Umbilical cord (tissue), 2 donors: ENCODE measurements around the gene RPUSD2. TPM values are rescaled to one million over a fixed set of nuclear protein-coding genes. Genes with fewer than 3 reads are reported as not detected.

Experiments used
- DNase-seq: peaks from one replicate; pipeline ENCODE4 v3.0.0-alpha.2; 2015; ENCODE audit warnings: low spot score
- total RNA-seq: library from RNA; depleted of rRNA; stranded (reverse); fragments of >200 nt; gene quantifications from one replicate; pipeline ENCODE4 v1.2.3, GENCODE V29; 2014; ENCODE audit warnings: low replicate concordance; ENCODE audit not compliant: insufficient read depth

RPUSD2 gene, protein sequence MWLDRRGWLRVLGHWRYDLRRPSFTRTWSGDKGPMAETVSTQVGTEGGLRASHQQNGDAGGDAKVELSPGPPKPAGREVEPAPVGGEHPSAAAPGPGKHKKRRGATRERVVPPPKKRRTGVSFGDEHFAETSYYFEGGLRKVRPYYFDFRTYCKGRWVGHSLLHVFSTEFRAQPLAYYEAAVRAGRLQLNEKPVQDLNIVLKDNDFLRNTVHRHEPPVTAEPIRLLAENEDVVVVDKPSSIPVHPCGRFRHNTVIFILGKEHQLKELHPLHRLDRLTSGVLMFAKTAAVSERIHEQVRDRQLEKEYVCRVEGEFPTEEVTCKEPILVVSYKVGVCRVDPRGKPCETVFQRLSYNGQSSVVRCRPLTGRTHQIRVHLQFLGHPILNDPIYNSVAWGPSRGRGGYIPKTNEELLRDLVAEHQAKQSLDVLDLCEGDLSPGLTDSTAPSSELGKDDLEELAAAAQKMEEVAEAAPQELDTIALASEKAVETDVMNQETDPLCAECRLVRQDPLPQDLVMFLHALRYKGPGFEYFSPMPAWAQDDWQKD
- total RNA-seq: 8.4 TPM

DNA sequence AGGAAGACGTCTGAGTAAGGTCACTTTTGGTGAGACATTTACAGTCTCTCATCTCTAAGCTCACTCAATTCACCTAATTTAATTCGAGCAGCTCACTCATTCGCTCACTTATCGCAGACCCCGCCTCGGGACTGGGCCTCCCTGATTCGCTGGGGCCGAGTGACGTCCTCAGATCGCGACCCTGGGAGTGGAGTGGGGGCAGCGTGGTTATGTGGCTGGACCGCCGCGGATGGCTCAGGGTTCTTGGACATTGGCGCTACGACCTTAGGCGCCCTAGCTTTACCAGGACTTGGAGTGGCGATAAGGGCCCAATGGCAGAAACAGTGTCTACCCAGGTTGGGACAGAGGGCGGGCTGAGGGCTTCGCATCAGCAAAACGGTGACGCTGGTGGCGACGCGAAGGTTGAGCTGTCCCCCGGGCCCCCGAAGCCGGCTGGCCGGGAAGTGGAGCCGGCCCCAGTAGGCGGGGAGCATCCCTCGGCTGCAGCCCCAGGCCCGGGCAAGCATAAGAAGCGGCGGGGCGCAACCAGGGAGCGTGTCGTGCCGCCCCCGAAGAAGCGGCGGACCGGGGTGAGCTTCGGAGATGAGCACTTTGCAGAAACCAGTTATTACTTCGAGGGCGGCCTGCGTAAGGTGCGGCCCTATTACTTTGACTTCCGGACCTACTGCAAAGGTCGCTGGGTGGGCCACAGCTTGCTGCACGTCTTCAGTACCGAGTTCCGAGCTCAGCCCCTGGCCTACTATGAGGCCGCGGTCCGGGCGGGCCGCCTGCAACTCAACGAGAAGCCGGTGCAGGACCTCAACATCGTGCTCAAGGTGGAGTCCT lies at the start of gene RPUSD2:
TSS of gene RPUSD2 (plus strand) at position 171 of the 825 bp plus-strand sequence. CDS start at position 210, 39 bp downstream.
- DNase-seq: peak; percentile 97

DNA sequence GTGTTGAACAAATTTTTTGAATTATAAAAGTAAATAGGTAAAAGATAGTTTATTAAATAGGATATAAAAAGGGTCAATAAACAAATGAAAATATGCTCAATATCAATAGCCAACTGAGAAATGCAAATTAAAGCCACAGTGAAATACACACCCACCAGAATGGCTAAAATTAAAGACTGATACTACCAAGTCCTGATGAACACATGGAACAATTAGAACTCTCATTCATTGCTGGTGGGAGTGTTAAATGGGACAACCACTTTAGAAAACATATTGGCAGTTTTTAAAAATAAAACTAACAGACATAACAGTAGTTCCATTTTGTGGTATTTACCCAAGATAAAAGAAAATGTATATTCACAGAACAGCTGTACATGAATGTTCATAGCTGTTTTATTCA lies 45.5 kb upstream of the RPUSD2 start:
- DNase-seq: no peak

DNA sequence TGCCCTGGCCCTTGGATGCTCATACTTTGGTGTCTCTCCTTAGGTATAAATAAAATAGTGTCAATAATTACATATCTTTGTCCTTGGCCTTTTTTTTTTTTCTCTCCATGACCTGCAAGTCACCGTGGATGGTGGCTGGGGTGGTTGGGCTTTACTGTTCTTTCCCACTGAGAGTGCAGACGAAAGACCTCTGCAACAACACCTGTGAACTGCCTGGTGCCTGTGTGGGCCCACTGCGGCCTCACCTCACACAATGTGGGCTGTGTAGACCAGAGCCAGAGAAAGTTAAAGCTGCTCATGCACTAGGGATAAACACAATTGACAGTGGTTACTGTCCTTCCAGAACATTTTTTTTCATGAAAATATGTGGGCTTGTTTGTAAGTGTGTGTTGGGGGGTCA lies 43.2 kb upstream of the RPUSD2 start:
- no peak for DNase-seq

DNA sequence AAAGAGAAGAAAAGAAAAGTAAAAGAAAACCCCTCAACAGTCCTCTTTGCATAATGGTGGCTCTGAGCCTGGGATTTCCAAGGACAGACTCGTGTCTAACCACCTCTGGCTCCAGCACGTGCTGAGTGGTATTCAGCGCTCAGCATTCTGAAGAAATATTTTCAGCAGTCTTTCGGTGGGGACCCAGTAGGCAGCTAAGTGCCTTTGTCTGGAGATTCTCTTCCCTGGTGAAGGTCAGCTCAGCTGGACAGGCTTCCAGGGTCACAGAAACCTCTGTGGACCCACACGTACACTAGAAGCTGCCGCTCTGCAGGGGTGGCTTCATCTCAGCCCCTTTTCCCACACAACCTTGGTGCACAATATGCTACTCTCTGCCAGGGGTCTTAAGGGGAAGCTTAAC lies 40.3 kb upstream of the RPUSD2 start:
- DNase-seq: no peak

DNA sequence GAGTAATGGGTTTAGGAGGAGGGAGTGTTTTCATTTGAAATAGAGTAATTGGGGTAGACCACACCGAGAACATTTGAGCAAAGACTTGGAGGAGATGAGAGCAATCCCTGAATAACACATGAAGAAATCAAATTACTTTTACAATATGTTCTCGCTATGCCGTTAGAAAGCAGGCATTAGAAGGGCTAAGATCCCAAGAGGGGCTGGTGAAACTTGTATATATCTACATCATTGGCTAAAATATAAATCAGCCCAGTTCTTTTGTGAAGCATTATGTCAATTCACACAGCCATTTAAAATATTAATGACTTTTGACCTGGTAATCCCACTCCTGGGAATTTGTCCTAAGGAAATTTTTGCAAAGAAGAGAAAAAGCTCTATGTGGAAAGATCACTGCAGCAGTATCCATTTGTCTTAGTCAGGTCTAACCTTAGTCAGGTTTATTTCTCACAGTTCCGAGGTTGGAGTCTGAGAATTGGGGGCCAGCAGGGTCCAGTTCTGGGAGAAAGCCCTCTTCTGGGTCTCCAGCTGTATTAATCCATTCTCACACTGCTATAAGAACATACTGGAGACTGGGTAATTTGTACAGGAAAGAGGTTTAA lies 35.2 kb upstream of the RPUSD2 start:
- no peak for DNase-seq

DNA sequence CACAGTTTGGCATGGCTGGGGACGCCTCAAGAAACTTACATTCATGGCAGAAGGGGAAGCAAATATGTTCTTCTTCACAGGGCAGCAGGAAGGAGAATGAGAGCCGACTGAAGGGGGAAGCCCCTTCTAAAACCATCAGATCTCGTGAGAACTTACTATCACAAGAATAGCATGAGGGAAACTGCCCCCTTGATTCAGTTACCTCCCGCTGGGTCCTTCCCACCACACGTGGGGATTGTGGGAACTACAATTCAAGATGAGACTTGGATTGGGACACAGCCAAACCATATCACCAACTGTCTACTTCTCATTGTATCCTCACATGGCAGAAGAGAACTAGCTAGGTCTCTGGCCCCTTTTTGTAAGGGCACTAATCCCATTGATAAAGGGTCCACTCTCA lies 34.7 kb upstream of the RPUSD2 start:
- no peak for DNase-seq

DNA sequence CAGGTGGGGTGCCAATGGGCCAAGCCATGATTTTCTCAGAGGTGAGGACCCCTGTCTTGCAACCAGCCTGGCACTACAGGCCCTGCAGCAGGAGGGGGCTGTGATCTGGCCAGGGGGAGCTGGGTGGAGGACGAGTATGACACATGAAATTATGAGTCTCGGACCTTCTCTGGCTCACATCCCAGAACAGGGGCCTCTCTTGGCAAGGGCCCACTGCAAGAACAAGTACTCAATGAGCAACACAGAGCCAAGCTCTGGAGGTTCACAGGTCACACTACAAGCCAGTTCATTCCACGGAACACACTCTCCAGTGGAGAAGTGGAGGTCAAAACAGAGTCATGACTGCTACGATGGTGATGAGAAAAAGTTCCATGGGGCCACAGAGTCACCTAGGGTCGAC lies 32.6 kb upstream of the RPUSD2 start:
- peak; percentile 85 for DNase-seq

DNA sequence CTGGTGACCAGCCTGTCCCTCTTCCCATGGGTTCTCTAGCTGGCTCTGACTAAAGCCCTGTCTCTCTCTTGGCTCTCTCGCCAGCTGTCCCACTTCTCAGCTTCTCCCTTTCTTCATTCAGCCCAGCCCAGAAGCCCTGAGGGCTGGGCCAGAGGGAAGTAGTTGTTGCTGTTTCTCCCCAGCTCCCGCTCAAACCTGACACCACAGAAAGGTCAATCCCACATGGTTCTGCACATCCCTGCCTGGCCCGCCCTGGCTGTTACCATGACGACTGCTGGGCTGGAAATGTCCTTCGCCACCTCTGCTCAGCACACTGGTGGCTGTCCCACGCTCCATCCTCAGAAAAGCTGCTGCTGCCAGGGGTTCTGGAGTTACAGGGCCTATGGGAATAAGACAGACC lies 30.1 kb upstream of the RPUSD2 start:
- peak; percentile 14 for DNase-seq

DNA sequence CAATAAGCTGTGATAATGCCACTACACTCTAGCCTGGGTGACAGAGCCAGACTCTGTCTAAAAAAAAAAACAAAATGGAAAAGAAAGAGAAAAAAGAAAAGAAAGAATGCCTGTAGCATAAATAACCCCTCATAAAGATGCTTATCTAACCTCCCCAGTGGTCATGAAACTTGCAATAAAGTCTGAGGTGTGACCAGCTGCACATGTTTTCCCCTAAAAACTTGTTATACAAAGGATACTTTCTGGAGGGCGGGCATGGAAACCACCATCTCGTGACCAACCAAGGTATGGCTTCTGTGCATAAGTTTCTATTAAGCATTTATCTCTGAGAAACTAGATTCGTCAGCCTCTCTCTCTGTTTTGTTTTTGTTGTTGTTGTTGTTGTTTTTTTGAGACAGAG lies 26.0 kb upstream of the RPUSD2 start:
- no peak for DNase-seq

DNA sequence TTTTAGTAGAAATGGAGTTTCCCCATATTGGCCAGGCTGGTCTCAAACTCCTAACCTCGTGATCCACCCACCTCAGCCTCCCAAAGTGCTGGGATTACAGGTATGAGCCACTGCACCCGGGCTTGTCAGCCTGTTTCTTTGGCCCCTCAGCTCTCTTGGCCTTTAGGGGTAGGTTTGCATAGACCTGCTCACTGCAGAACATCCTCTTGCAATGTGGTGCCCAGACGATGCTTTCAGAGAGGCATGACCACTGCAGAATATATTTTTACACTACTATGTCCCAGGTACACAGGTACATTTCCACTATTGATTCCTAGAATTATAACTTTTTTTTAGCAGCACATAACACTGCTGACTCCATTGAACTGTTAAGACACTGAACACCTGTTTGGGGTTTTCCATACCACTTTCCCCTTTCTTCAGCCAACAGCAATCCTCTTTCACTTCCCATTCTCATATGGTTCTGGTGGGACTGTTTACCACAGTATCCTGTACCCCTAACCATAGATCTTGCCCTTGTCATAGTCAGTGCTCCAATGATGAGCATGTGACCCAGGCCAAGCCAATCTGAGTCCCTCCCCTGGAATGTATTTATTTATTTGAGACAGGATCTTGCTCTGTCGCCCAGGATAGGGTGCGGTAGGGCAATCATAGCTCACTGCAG lies 25.3 kb upstream of the RPUSD2 start:
- DNase-seq: no peak

DNA sequence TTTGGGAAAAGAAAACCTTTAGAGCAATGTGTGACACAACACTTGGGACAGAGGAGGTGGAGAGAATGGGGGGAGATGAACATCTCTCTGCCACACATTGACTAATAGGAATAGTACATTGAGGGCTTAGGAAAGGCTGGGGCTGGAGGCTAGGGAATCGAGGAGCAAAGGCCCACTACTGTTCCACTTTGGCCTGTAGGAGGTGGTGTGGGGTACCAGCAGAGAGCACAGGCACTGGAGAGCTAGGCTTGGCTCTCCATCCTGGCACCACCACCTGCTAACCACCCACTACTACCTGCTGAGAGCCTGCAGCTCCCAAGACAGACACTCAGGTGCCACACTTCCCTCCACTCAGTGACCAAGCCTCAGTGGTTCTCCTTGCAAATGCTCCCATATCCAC lies 23.6 kb upstream of the RPUSD2 start:
- no peak for DNase-seq

DNA sequence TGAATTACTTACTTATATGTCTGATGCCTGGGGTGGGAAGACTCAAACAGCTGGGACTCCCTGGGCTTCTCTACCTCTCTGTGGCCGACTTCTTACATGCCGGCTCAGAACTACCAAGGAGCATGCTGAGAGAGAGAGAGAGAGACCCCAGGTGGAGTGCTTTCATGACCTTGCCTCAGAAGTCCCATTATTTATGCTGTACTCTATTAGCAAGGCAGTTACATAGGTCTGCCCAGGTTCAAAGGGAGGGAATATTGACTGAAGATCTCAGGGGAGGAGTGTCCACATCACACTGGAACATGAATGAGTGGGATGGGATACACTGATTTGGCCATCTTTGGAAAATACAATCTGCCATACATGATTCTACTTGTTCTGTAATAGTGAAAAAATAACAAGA lies 20.5 kb upstream of the RPUSD2 start:
- DNase-seq: no peak

DNA sequence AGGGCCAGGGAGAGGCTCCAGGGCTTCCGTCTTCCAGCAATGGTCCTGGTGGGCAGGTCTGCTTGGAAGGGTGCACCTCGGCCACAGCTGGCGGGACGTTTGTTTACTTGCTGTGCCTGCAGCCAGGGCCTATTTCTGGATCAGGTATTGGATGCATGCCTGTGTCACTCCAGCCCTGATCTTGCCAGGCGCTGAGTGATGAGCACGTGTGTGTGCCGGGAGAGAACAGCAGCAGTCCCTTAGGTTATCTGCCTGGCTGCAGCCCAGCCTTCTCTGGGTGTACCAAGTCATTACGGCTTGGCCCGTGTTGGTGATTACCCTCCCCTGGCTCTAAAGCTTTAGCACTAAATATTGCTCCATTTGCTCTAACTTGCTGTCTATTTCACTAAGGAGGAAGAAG lies 19.2 kb upstream of the RPUSD2 start:
- DNase-seq: no peak

DNA sequence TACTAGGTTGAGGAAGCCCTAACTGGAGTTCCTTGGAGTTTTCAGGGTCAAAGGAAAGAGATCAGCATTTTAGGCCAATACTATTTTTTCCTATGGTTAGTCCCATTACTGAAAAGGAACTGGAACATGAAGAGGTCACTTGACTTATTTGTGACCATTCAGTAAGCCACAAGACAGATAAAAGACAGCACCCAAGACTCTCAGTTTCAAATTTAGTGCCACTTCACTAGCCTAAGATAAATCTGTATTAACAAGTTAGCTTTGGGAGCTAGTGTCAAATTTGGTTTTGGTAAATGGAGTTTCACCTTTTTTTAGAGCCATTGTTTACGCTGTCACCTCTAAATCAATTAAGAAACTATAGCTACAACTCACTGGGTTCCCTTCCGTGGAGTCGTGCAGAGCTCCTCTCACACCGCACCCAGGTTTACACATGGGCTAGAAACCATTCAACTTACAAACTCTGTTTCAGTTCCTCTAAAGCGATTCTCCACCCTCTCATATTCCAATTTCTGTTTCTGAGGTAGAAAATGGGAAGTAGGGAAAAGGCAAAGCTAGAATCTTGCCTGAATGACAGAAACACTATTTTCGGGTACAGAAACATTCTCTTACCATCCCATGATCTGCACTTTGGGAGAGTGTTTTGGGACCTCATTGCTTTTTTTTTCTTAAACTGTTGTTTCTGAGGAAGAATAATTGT lies 18.6 kb upstream of the RPUSD2 start:
- DNase-seq: peak; percentile 28

DNA sequence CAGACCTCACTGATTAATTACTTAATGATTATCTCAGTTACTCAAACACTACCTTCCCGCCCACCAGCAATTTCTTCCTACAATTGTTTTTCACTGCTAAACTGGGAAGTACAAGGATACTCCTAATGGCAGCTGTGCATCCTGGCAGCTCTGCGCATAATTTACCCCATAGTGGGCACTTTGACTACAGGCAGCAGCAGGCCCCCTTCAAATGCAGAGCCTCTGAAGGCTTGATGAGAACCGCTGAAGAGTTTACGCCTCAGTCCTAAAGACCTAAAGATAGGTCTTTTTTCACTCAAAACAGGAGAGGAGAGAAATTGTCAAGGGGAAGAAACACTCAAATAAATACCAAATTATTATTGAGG lies 15.0 kb upstream of the RPUSD2 start:
- DNase-seq: no peak

DNA sequence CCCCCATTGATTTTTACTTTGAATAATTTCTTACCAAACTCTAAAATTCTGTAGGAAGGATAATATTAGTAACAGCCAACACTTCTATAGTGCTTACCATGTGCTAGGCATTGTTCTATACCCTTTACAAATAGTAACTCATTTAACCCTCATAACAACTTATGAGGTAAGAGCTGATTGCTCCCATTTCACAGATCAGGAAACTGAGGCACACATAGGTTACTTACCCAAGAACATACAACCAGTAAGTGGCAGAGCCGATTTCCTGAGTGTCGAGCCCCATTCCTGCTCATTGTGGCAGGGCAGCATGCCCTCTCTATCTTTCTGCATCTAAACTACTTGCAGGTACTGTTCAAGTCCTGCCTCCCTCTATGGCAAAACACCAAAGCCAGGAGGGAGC lies 13.2 kb upstream of the RPUSD2 start:
- DNase-seq: no peak

DNA sequence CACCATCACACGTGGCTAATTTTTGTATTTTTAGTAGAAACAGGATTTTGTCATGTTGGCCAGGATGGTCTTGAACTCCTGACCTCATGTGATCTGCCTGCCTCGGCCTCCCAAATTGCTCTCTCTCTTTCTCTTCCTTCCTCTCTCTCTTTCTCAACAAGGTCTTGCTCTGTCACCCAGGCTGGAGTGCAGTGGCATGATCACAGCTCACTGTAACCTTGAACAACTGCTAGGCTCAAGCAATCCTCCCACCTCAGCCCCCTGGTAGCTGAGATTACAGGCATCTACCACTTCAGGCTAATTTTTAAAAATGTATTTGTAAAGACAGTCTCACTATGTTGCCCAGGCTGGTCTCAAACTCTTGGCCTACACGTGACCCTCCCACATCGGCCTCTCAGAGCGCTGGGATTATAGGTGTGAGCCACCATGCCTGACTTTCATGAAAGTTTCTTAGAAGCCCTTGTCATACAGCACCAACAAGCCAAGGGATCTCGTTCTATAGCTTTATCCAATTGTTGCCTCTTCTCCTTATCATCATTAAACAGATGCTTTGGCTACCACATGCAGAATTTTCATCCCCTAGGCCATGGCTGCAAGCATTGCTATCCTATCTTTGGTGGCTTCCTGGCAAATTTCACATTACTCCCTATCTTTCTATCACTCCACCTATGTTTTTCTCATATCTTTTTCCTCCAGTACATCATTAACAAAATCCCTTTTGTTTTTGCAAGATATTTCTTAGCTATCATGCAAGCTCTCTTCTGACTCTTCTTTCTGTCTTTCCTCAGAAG lies 10.0 kb upstream of the RPUSD2 start:
- DNase-seq: no peak

DNA sequence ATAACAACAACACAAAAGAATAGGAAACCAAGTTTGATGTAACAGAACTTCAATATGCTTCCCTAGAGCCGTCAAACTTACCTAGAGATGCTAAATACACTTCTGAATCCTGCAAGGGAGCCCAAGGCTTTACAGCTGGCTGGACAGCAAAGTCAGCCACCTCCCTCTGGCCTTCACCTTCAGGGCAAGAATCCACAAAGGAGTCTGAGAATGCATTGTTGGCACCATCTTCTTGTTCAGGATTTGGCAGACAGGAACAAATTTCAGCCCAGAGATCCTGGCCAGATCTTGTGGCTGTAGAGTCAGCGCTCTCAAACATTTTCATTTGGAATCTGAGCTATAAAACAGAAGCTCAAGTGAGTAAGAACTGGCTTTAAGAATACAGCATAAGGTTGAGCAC lies 6.4 kb upstream of the RPUSD2 start:
- no peak for DNase-seq

DNA sequence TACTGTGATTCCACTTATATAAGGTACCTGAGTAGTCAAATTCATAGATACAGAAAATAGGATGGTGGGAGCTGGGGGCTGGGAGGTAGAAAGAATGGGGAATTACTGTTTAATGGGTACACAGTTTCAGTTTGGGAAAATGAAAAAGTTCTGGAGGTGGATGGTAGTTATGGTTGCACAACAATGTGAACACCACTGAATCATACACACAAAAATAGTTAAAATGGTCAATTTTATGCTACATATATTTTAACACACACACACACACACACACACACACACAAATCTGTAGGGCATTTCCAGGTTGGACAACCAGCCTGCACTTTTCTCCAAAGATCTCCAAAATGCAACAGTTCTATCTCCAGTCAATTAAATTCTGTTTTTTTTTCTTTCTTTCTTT lies 5.7 kb upstream of the RPUSD2 start:
- no peak for DNase-seq

DNA sequence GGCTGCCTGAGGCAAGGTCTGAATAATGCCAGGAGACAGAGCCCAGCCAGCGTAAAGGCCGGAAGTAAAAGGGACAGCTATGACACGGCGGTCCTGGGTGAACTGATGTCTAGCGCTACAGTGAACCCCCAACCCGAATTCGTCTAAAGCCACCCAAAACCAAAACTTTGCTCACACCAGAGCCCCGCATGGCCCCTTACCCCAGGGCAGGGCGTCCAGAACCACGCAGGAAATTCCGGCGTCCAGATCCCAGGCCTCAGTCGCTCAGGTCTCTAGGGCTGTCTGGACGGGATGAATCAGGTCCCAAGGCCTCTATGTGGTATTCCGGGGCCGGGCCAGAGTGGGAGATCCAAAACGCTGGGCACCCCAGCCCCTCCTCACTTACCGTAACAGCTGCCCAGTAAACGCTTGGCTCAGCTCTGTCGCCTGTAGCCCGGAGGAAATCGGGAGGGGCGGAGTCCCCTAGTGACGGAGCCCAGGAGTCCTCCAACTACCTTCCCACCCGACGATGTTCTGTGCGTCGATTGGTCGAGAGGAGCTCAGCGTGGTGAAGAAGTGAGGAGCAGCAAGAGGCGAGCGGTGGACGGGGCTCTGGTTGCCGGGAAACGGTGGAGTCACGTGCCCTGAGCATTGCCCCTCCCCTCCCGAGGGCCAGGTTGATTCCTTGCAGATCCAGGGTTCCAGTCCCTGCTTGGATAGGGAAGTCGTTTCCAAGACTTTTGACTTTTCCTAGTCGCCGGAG lies 4.3 kb upstream of the RPUSD2 start, which contains the start of gene CCDC32:
TSS of gene CCDC32 (minus strand) at position 452 of the 742 bp plus-strand sequence. CDS start 2,027 bp downstream, outside the sequence.
- peak; percentile 100 for DNase-seq
